Fibroblast of skin of left quadriceps (primary cell): ENCODE measurements around the gene PTPRH.
A peak's percentile ranks its signal among the peaks of the same experiment; 100 is the strongest.
"Not testable (repeated sequence)": the region's sequence is repeated elsewhere in the genome, so short reads cannot be mapped to it uniquely, and the experiment has no call there.

Experiments
- DNase-seq, 2 experiments: peaks; one replicate each; pipeline ENCODE4 v3.0.0-alpha.2; 2013; ENCODE audit warnings: low read depth in 2 of 2

PTPRH gene

DNA sequence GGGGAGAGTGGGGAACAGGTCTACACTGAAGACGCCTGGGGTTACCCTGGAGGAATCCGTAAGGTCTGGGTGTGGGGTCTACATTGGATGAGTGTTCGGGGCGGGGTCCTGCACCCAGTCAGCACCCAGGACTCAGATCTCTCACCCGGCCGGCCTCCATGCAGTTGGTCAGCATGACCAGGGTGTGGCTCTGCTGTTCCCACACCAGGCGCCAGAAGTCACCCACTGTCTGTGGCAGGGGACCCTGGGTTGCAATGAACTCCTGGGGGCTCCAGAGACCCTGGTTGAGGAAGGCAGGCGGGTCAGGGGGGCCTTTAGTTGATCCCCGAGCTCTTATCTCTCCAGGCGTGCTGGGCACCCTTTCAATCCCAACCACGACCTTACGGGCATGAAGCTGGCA is 23.2 kb downstream of the PTPRH start:
- DNase-seq: no peak

DNA sequence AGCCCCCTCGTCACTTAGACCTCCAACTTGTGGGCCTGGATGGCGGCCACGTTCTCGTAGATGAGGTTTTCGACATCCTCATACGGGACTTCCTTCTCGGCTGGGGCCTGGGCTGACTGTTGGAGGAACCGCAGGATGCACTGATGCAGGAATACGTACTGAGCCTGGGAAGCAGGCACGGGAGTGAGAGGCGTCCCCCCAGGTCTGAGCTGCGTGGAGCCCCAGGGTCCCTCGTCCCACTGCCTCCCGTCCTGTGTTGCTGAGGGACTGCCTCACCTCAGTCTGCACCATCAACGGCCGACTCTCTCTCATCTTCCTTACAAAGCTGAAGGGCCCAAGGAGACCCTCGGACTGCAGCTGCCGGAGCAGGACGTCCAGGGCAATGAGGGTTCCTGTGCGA is 27.6 kb downstream of the PTPRH start:
- DNase-seq: no peak

DNA sequence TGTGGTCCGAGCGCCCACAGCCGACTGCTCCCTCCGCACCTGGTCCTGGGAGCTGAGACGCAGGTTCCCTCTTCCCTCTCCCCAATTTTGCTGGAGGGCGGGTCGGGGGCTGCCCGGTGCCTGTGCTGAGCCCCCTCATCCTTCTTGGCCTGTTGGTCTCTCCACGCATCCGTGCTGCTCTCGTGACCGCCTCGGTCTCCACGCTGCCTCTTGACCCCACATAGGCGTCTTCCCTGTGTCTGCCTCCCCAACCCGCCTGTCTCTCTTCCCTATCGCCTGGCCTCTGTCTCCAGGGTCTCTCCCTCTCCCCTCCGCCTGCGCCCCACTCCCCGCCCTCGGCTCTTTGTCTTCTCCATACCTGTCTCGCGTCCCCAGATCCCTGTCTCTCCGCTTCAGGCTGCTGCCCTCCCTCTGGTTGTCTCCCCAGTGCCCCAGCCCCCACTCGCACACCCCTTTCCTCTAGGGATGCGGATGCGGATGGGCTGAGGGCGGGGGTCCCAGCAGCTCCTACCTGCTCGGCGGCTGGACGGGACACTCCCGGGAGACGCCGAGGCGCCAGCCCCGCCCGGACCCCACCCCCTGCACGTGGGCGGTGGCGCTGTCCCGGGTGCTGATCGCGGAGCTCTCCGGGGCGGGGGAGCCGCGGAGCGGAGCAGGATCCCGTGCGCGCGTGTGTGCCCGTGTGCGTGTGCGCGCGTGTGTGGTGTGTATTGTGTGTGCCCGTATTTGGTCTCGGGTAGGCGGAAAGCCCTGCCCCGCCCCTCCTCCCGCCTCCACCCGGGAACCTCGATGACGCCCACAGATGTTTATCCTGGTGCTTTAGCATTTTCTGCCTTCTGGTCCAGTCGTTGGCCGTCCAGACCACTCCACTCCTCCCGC is 29.5 kb downstream of the PTPRH start, which contains the start of gene SYT5:
SYT5 (minus strand) TSS at position 684 of the 879 bp plus-strand sequence. CDS start 1,248 bp downstream, outside the sequence.
- DNase-seq: no peak

DNA sequence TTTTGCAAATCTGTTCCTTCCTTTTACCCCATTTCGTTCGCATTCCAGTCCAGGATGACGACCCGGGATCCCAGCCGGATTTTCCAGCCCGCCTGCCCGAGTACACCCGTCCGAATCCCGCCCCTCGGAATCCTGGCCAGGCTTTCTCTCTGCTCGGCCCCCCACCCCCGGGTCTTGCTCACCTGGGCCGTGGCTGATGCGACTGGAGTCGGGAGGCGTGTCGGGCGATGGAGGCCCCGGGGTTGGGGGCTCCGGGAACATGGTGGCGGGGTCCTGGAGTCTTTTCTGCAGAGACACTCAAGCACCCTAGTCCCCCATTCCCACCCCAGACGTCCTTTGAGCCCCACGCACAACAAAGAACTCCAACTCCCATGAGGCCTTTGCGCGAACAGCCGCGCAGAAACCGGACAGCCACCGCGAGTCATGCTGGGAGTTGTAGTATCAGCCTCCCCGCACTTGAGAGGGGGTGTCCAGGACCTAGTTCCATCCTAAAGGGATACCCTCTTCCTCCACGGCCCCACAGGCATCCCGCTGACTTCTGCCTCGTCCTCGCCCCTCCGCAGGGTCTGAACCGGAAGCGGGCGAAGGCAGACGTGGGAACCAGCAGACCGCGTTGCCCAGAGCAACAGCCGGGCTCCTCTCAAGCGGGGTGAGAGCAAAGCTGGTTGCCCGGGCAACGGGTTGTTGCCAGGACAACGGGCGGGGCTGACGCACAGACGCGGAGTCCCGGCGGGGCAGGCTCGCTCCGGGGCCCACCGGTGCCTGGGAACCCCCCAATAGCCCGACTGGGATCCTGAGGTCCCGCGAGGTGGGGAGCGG is 30.3 kb downstream of the PTPRH start:
- DNase-seq: peak; percentile 36 to 43

DNA sequence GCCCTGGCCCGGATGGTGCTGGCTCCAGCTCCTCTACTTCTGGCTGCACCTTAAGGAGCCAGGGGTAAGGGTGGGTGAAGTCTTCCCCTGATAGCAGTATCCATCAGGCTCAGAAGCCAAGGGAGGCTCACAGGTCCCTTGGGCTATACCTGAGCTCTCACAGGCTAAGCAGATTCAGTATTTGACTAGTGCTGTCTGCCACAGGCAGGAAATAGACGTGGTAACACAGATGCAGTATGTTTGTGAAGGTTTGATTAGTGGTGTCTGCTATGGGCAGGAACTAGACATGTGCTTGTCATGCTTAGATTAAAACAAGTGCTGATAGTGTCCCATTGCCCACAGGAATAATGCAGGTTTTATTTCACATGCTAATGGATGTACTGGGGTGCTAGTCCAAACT is 33.2 kb downstream of the PTPRH start:
- no peak for DNase-seq

DNA sequence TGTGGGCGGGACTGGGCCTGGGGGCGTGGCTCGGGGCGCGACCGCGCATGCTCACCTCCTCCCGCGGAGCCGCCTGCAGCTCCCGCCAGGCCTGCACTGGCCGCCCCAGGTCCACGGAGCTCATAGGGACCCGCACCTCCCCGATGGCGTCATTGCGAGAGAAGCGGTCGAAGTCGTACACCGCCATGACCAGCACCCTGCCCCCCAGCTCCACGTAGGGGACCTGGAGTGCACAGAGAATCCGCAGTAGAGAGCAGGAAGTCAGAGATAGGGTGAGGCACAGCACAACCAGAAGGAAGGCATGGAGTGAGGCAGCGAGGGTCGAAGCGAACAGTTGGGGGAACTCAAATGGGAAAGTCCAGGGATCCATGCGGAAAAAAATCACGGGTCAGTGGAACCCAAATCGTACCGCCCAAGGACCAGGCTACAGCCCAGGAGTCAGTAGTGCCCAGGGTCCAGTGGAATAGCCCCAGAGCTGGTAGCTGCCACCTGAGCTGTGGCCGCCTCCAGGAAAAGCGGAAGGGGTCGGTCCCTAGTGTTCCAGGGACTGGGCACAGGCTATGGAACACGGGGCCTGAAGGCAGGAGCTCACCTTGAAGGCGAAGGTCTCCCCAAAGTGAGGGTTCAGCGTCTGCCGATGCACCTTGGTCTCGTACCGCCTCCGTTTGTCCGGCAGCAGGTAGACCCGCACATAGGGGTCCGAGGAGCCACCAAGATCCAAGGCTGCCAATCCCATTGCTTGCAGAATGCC is 34.0 kb downstream of the PTPRH start:
- no peak for DNase-seq

DNA sequence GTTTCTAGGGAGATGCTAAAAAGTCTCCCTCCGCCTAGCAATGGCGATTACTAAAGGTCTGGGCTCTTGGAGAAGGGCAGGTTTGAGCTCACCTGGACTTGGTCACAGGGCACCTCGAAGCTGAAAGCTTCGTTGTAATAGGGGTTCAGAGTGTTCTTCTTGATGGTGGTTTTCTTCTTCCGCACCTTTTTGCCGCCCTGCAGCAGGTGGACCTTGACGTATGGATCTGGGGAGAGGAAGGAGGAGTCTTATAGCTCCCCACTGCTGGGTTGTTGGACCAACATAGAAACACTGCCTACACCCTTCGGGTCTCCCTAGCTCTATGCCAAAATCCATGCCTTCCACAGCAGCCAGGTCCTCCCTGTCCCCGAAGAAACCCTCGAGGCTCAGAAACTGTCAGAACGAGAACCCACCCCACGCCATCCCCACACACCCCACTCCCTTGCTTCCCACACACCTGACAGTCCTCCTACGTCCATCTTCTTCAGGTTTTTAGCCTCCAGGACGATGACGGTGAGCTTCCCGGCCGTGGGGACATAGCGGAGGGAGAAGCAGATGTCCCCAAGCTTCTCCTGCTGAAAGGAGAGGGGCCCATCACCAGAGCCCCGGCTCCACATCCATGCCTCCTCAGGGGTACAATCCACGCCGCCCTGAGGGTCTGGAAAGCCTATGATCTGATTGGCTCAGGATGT is 34.7 kb downstream of the PTPRH start:
- DNase-seq: no peak

DNA sequence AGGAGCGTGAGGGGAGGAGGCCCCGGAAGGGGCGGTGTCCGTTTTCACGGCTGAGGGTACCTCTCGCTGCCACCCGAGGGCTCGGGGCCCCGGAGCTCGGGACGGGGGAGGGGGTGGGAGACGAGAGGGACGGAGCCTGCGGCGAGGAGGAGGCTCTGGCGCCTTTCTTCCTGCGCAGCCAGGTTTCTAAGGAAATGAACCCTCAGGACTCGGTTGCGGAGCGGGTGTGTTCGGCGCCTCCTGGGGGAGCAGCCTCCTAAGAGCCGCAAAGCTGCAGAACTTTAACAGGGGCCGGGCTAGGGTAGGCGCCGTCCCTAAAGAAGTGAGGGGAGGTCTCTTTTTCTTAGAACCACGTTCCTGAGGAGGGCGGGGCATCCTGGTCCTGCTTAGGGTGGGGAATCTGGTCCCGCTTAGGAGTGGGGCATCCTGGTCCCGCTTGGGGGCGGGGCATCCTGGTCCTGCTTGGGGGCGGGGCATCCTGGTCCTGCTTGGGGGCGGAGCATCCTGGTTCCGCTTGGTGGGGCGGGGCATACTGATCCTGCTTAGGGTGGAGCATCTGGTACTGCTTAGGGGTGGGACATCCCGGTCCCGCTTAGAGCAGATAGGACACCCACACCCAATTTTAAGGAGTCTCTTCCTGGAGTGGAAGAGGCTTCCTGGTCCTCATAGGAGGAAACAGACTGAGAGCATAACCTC is 35.4 kb downstream of the PTPRH start:
- DNase-seq: peak; percentile 42

DNA sequence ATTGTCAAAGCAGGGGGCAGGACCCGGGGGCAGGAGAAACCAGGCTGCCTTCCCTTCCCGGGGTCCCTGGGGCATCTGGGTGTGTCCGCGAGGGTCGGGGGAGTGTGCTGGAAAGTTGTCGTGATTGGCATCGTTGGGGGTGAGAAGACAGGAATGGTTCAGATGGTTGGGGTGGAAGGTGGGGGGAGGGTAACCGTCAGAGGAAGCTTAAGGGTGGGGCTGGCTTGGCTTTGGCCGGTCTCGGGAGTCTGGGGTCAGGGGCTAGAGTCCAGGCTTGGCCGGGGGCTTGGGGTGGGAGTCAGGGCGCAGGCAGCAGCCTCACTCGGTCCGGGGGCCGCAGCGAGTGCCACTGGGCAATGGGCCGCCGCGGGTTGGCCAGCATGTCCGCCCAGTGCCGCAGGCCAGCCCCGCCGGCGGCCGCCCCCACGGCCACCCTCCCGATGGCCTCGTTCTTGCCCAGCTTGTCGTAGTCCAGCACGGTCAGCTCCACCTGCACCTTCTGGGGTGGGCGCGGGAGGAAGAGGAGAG is 36.1 kb downstream of the PTPRH start:
- DNase-seq: no peak

DNA sequence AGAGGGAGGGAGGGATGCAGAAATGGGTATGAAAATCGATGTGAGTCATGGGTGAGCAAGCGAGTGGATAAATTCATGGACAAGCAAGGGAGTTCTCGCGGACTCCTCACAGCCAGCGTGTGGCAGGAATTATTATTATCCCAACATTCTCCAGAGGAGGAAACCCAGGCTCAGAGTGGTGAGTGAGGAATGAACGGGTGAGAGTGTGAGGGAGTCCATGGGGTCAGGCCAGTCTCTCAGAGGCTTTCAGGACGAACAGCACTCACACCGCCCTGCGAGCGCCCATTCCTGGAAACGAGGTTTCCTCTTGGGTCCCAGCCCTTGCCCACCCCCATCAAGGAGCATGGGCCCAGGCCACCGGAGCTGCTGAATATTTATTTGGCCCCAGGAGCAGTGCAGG is 36.6 kb downstream of the PTPRH start:
- peak in 1 of 2 experiments; percentile 27 for DNase-seq

DNA sequence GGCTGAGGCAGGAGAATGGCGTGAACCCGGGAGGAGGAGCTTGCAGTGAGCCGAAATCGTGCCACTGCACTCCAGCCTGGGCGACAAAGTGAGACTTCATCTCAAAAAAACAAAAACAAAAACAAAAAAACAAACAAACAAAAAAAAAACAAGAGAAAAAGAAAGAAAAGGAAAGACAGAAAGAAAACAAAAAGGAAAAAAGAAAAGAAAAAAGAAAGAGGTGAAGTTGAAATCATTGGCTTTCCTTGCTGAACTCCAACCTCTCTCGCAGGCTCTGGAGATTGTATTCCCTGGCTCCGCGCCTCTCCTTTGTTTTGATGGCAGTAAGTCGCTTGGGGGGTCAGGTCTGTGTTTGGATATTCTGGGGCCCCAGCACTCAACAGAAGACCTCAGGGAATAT is 37.0 kb downstream of the PTPRH start:
- DNase-seq: not testable (repeated sequence)

DNA sequence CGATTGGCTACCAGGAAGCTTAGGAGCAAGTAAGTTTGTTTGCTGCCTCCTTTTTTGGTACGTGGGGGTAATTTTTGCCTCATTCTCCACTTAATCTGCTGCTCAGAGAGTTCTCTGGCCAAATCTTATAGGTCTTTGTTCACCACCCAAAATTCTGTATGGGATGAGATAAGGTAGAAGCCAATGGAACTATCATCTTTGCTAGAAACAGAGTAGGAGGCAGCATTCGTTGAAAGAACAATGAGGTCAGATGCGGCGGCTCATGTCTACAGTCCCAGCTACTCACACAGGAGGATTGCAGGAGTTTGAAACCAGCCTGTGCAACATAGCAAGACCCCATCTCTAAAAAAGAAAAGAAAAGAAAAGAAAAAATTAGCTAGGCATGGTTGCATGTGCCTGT is 37.9 kb downstream of the PTPRH start:
- DNase-seq: no peak

DNA sequence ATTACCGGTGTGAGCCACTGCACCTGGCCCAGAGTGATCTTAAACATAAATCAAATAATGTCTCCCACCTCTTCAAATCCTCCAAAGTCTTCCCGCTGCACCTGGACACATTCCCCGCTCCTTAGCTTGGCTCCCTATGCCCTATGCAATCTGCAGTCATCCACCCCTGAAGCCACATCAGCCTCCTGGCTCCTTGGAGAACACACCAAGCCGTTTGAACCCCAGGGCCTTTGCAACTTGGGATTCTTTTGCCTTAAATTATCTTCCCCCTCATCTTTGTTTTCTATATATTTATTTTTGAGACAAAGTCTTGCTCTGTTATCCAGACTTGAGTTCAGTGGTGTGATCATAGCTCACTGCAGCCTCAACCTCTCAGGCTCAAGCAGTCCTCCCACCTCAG is 40.2 kb downstream of the PTPRH start:
- DNase-seq: no peak

DNA sequence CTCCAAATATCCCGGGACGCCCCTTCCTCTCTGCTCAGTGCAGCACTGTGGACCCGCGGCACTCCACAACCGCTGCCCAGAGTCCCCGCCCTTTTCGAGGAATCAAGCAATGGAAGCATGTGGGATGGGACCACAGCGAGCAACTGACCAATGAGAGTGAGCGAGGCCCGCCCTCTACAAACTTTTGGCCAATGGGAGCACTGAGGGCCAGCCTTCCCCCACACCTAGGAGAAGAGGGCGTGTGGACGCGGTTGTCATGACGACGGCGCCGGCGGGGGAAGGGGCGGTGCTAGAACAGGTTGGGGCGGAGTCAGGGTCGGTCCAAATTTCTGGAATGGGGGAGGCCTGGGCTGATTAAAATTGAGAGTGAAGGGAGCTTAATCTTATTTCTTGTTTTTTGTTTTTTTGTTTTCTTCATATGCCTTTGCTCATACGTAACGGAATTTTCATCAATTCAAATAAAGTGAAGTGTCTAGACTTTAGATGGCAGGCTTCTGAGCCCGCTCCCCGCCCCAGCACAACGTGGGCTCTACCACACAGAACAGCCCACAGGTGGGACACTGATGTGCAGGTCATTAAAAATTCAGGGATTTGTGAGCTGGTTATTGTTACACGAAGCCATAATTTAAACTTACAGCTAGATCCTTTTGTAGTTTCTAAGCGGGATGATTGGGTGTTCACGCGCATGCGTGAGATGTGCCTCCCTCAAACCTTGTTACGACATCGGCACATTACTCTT is 42.6 kb downstream of the PTPRH start, which contains the start of gene DNAAF3:
DNAAF3 (minus strand) TSS at position 84 of the 739 bp plus-strand sequence. CDS start 200 bp downstream, outside the sequence.
- peak; percentile 94 to 95 for DNase-seq

DNA sequence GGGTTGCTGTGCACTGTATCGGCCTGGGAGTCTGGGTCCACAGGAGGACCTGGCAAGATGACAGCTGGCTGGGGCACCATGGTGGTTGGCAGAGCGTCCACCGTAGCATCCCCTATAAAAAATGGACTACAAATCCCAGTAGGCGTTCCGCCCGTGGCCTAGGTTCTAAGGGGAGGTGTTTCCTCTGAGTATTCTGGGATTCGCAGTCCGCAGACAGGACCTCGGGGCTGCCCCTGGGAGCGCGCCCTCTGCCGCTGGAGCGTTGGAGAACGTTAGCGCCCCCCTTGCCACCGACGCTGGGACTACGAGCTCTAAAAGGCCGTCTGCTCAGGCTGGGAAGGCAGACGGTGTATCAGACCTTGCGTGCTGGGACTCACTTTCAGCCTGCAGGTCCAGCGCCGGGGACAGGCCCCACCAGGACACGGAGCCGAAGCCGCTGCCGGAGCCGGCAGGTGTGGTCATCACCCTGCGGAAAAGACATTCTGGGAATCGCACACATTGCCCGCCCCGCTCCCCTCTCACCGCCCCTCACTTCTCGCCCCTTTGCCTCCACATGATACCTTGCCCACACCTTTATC is 43.3 kb downstream of the PTPRH start:
- DNase-seq: peak in 1 of 2 experiments; percentile 19

DNA sequence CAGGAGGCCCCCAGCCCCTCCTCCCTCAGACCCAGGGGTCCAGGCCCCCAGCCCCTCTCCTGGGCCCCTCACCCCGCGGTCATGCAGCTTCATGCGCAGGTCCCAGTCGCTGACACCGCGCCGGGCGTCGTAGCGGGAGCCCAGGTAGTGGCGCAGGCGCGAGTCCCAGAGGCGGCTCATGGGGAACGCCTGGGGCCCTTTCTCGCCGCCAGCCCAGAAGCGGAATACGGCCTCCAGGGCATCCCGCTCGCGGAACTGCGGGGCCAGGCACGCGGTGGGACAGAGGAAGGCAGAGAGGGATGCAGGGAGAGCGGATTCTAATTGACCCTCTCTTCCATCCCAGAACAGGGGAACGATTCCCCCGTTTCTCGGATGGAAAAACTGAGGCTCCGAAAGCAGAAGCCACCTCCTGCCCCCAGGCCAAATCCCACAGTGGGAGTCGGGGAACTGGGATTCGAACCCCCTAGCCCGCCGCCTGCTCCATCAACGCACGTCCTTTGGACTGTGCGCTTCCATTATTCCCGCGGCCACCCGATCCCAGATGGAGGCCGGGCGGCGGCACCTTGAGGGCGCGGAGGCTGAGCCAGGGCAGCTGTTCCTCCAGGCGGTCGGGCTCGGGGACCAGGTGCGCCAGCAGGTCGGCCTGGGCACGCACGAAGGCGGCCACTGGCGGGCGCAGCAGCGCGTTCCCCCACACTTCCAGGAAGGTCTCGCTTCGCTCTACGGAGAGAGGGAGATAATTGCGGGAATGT is 47.6 kb downstream of the PTPRH start:
- DNase-seq: no peak

DNA sequence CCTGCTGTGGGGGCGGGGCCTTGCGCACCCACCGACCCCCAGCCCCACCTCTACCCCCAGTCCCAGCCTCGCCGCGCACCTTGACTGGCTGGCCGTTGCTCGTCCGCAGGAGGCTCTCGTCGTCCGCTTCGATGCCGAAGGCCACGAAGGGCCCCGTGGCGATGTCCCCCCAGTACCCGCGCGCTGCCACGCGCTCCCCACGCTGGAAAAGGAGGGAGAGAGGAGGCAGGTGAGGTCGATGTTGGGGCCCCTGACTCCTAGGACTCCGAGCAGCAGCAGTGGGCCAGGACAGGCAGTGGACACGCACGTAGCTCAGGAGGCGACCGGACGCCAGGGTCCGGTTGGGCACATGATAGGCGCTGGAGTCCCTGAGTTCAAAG is 48.3 kb downstream of the PTPRH start:
- DNase-seq: no peak

DNA sequence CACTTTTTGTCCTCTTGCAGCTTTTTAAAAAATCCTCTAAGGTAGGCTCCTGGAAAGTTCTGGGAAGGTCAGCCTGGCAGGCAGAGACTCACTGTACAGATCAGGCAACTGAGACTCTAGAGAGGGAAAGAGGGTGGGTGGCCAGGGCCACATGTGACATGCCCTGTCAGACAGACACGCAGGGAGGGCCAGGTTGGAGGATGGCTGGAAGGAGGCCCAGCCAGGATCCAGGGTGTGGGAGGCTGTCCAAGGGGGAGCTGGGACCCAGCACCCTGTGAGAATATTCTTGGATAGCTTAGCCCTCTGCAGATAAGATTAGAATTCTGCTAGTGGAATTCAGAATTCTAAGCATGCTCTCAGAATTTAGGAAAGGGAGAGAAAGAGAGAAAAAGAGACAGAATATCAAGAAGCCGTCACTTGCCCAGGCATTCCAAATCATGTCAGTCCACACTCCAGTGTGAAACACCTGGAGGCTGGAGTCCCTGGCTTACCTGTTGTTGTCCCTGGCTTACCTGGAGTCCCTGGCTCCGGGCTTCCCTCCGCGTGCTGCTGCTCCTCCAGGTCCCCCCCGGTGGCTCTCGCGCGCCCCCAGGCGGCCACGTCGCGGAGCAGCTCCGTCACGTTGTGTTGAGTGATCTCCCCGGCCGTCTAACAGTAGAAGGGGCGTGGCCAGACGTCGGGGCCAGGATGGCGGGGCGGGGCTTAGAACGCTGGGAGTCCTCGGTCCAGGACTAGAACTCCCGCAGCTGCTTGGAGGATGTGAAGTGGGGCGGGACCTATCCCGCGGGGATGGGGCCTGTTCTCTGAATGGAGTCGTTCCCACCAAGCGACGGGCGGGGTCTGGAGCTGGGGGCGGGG is 48.9 kb downstream of the PTPRH start:
- DNase-seq: peak; percentile 47 to 57
